T47D (cell line): Measurements from ENCODE around the gene PLSCR5.

Source experiments
- DNase-seq, 2 experiments: peaks; one replicate each; pipeline versions ENCODE4 v3.0.0 to v3.0.0-alpha.2; 2011 to 2012; ENCODE audit warnings: low read depth in 1 of 2, low spot score in 1 of 2
- JUND ChIP-seq: IDR thresholded peaks from 2 replicates; pipeline ENCODE4 v1.6.1; 2012; ENCODE audit warnings: low read depth
- in situ Hi-C: cut with HindIII; loops from 2 replicates; pipeline ENCODE4 v1.10.0; 2016; ENCODE audit warnings: low sequenced_read_pairs, low pct_unique_long_range_greater_than_20kb

The PLSCR5 gene

DNA sequence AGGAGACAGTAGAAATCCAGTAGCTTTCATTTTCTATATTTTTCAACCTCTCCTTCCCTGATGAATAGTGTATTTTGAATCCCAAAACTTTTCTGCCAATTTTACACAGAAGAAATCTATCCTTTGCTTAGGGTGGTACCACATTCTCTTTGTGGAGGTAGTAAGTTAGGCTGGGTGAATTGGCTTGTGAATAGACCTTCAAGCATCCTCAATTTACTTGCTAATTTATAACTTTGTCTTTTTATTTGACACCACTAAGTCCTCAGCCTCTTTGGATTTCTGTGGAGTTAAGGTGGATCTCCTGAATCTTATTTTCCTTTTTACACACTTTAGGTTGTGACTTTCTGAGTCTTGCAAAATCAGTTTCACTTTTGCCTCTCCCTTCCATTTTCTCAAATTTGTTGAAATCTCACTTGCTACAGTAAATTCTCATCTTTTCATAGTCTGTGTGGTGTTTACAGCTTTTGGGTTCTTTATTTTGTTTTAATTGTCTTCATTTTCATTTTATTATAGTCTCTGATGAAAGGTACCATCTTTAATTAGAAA is 55.0 kb downstream of the PLSCR5 start:
- in situ Hi-C loops = no loop called here
- no peak for DNase-seq
- TF ChIP-seq JUND = no peak

GRCh38 chr3:146547235-146547835 is 57.8 kb downstream of the PLSCR5 start:
- in situ Hi-C loops = no loop called here
- no peak for TF ChIP-seq JUND
- DNase-seq = no peak

- TF ChIP-seq JUND = no peak
- in situ Hi-C loops = no loop called here
- DNase-seq = no peak
Observed at GRCh38 chr3:146546366-146546965, 58.7 kb downstream of the PLSCR5 start.

DNA sequence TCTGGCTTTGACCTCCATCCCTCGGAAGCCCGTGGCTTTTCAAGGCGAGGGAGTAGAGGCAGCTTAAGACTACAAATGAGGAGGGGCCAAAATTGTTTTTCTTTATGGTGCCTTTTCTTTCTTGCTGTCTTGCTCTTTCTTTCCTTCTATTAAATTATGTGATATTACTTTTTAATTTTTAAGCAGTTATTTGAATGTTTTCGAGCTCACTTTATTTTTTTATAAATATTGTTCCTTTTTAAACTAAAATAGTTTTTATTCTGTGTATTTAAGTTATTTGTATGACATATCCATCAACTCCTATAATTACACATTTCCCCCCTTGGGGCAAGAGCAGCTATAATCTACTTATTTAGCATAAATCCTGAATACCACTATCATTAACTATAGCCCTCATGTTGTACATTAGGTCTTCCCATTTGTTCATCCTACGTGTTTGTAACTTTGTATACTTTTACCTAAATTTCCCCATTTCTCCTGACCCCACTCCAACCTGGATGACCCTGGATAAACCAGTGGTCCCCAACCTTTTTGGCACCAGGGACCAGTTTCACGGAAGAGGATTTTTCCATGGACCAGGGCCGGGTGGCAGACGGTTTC is 60.1 kb downstream of the PLSCR5 start:
- DNase-seq = no peak
- in situ Hi-C loops = no loop called here

GRCh38 chr3:146544002-146544928 is 60.9 kb downstream of the PLSCR5 start, which contains the start of gene PLSCR1:
PLSCR1 (minus strand) TSS chr3:146544607; CDS start chr3:146536552, 8,055 bp downstream.
- no peak for TF ChIP-seq JUND
- peak; percentile 82 to 96 for DNase-seq
- in situ Hi-C loops = no loop called here

More for the DNA sequence above, 60.1 kb downstream of the PLSCR5 start:
- TF ChIP-seq JUND = no peak

- TF ChIP-seq JUND = no peak
- in situ Hi-C loops = no loop called here
- peak in 1 of 2 experiments; percentile 18 for DNase-seq
Observed at GRCh38 chr3:146543461-146544001, 61.6 kb downstream of the PLSCR5 start.

DNA sequence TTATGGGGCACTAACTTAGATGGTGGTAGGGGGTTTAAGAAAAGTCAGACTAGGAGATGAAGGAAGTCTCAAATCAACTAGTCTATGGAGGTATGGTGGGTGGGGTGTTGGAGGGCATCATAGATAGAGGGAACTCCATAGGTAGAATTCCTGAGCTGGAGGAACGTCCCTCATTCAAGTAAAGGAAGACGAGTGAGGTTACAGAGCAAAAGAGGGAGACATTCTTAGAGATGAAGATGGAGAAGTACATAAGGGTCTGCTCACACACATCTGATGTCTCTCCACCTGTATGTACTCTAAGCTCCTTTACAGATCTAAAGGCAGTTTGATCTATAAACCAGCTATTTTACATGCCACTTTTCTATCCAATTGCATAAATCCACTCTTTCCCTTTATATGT is 62.2 kb downstream of the PLSCR5 start:
- in situ Hi-C loops = no loop called here
- TF ChIP-seq JUND = no peak

GRCh38 chr3:146542179-146542578 is 63.0 kb downstream of the PLSCR5 start:
- no peak for DNase-seq
- TF ChIP-seq JUND = no peak
- in situ Hi-C loops = no loop called here

More for the DNA sequence above, 62.2 kb downstream of the PLSCR5 start:
- DNase-seq = no peak

DNA sequence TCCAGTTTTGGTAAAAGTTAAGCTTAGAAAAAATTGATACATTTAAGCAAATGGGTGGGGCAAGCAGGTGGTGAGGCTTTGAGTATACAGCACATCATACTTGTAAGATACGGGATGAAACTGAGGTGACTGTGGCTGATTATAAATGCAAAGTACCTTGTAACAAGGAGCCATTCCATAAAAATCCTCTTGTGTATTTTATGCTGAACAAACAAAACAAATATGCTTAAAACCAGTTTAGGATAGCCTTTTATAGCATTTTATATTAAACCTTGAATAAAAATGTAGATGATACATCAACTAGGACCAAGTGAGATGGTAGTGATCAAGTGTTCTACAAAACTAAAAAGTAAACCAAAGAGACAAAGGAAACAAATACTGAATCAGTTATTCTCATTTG is 64.2 kb downstream of the PLSCR5 start:
- no peak for TF ChIP-seq JUND
- no peak for DNase-seq
- in situ Hi-C loops = no loop called here

DNA sequence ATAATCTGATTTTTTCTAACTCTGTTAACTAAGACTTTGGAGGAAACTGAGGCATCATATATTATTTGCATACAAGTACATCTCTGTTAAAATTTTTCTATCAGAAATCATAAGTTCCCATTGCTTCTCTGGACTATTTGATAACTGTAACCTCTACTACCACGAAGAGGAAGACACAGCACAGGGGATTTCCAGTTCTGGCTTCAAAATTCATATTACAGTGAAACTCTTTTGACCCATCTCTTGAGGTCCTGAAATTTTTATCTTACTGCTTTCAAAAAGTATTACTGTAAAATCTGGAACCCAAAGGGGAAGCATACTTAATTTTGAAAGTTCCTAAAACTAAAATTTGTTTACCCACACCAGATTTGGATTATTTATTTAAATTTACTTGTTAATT is 64.9 kb downstream of the PLSCR5 start:
- in situ Hi-C loops = no loop called here
- DNase-seq = no peak
- TF ChIP-seq JUND = no peak

- DNase-seq = no peak
- in situ Hi-C loops = no loop called here
- no peak for TF ChIP-seq JUND
Observed at GRCh38 chr3:146539315-146539714, 65.8 kb downstream of the PLSCR5 start.

GRCh38 chr3:146537603-146538002 is 67.5 kb downstream of the PLSCR5 start:
- no peak for TF ChIP-seq JUND
- in situ Hi-C loops = no loop called here
- DNase-seq = no peak
